GM18526 (cell line): ENCODE results near the gene ICA1.

Experiments
- POLR2A ChIP-seq: IDR thresholded peaks from 3 replicates; pipeline ENCODE4 v1.6.1; 2011; ENCODE audit not compliant: insufficient read length; ENCODE audit errors: extremely low read depth

ICA1 gene

GRCh38 chr7:8249121-8249520 is 12.8 kb downstream of the ICA1 start:
- TF ChIP-seq POLR2A = no peak

- TF ChIP-seq POLR2A = no peak
Measured at GRCh38 chr7:8246020-8246419, 15.9 kb downstream of the ICA1 start.

DNA sequence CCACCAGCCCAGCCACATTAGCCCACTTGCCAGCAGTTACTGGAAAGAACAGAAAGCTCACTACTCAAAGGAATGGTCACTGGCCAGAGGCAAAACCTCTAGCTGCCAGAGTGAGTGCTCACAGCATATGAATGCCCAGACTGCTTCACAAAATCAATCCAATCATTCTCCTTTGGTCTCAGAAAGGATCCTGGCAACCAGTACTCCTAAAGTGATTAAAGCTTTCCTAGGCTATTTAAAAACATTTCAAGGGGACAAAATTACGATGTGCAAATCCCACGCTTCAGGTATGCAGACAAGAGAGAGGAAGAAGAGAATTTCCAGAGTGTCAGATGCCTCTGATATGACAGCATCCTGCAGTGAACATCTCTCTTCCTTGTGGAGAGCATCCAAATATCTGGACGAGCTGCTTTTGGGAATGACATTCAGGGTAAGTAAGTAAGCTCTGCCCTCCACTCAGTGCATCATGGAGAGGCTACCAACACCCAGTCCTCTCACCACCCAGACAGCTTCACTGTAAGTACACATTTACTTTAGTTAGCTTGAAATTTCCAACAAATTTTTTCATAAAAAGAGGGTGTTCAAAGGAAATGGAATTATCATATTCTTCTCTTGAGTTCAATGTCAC is 25.1 kb downstream of the ICA1 start:
- no peak for TF ChIP-seq POLR2A

DNA sequence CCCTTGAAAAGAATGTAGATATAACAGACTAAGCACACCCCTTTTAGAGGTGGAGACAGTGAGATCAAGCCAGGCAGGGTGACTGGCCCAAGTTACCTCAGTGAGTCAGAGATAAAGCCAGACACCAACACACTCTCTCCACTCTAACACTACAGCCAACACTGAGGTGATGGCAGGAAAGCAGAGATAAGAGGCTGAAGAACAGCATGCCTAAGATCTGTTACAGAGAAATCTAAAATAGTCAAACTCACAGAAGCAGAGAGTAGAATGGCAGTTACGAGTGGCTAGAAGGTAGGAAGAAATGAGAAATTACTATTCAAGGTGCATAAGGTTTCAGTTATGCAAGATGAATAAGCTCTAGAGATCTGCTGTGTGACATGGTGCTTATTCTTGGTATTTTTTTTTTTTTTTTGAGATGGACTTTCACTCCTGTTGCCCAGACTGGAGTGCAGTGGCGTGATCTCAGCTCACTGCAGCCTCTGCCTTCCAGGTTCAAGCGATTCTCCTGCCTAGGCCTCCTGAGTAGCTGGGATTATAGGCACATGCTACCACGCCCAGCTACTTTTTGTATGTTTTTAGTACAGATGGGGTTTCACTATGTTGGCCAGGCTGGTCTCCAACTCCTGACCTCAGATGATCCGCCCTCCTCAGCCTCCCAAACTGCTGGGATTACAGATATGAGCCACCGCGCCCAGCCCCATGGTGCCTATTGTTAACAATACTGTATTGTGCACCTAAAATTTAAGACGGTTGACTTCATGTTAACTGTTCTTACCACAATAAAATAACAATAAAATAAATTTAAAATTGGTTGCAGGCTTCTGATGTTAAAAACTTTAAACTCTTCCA is 28.7 kb downstream of the ICA1 start:
- TF ChIP-seq POLR2A = no peak

- no peak for TF ChIP-seq POLR2A
Measured at GRCh38 chr7:8229927-8230326, 32.0 kb downstream of the ICA1 start.

DNA sequence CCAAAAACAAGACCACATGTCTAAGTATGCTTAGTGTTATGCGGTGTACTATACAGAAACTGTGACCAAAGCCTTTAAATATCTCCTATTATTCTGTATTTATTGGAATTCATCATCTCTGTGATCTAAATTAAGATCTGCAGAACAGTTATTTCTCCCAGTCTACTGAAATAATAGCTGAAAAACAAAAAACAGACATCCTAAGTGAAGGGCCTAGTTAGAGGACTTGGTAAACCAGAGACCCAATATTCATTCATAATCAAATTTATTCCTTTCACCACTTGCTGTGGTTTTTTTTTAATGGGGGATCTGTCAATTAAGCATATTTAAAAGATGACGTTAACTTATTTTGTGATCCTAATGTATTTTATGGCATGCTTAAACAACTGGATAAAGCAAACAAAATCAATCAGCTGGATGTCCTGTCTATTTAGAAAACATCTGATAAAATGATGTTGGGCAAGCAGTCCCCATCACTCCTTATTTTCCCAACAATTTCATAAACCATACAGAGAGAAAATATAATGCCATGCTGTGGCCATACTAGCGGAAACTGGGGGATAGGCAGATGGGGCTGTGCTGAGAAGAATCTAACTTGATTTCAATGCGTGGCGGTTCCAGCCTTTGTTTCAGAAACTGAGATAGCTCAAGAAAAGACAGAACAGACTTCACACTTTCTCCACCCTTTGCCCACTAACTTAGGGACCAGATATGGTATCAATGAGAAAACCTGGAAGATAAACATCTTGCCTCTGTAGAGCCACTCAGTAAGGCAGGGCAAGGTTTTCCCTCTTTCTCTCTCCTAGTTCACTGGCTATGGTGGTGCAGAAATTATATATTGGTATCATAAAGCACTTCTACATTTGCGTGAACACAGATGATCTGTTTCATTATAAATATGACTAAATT is 32.9 kb downstream of the ICA1 start:
- TF ChIP-seq POLR2A = no peak

GRCh38 chr7:8228068-8228467 is 33.9 kb downstream of the ICA1 start:
- TF ChIP-seq POLR2A = no peak

DNA sequence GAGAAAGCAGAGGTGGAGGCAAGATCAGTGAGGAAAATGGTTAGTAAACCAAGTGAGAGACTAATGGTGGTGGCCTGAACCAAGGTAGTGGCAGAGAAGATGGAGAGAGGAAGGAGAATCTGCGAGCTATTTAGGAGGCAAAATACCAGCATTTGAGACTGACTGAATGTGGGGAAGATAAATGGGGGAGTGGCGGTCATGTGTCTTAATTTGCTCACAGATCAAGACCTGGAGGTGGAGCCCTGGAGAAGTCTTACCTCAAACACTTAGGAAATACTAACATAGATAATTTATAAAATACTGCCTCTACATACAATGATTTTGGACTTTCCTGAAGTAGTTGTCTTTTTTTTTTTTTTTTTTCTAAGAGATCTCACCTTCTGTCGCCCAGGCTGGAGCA is 34.7 kb downstream of the ICA1 start:
- TF ChIP-seq POLR2A = no peak

DNA sequence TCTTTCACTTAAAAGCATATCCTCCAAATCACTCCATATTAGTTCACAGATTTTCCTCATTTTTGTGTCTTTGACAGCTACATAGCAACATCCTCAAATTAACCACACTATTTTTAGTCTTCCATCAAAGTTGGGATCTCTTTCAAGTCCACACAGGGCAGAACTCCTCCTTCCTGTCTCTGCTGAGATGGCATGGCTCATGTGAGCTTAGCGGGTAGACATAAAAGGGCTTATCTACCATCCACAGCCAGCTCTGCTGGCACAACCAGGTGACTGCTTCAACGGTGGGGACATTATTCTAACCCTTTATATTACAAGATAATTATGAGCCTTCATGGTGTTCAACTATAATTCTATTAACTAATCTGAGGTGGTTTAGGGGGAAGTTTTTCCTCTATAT is 35.5 kb downstream of the ICA1 start:
- no peak for TF ChIP-seq POLR2A

GRCh38 chr7:8221567-8221966 is 40.4 kb downstream of the ICA1 start:
- TF ChIP-seq POLR2A = no peak

DNA sequence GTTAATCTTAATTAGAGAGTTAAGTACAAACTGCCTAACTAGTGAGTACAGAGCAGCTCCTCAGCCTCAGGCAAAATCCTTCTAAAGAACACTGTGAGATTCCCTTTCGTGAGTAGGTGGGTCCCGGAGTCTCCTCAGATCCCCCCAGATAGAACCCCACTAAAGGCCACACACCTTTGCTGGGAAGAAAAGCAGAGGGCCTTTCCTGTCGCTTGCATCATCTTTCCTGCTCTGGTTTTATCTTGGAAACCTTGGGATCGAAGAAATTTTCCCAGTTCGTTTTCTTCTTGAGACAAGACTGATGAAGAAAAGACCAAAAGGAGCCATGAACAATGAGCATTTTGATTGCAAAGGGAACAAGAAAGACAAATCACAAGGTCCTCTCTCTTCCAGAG is 40.9 kb downstream of the ICA1 start:
- no peak for TF ChIP-seq POLR2A

GRCh38 chr7:8220376-8221100 is 41.4 kb downstream of the ICA1 start:
- no peak for TF ChIP-seq POLR2A

GRCh38 chr7:8217200-8218068 is 44.5 kb downstream of the ICA1 start:
- no peak for TF ChIP-seq POLR2A

GRCh38 chr7:8216334-8216690 is 45.7 kb downstream of the ICA1 start:
- no peak for TF ChIP-seq POLR2A
